Activated naive CD8-positive, alpha-beta T cell (primary cell): ENCODE results near the gene PTPRN2.

Experiments
- H3K27ac Mint-ChIP-seq: one replicate; pipeline ENCODE4 v1.8.0; 2021; ENCODE audit warnings: mixed read lengths
- H3K27me3 Mint-ChIP-seq: one replicate; pipeline ENCODE4 v1.8.0; 2021; ENCODE audit warnings: mixed read lengths
- H3K36me3 Mint-ChIP-seq: one replicate; pipeline ENCODE4 v1.8.0; 2021; ENCODE audit warnings: mixed read lengths
- H3K4me1 Mint-ChIP-seq: one replicate; pipeline ENCODE4 v1.8.0; 2021; ENCODE audit warnings: low read depth, mixed read lengths
- H3K4me3 Mint-ChIP-seq: one replicate; pipeline ENCODE4 v1.8.0; 2021; ENCODE audit warnings: mild to moderate bottlenecking, mixed read lengths
- H3K9me3 Mint-ChIP-seq: one replicate; pipeline ENCODE4 v1.8.0; 2021; ENCODE audit warnings: low read depth, mixed read lengths

The PTPRN2 gene

DNA sequence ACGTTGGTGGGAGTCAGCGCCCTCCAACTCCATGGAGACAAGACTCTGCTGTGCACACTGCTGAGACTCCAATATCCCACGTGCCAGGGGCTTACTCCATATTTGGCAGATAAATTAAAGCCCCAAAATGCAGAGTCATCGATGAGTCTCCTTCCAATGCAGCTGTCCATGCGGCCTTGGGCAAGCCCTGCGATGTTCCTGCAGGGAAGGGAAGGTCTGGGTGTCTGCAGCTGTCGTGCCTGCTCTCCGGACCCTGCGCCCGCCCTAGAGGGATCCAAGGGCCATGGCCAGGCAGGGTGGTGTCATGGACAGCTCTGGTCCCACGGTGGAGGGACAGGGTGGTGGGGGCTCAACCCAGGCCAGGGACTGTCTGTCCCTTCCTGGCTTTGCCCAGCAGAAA, 185.2 kb downstream of the PTPRN2 start:
- H3K9me3 Mint-ChIP-seq: peaks cover 7% of the 10 kb centered on the region
- H3K36me3 Mint-ChIP-seq: peaks cover 6% of the 10 kb centered on the region
- H3K27me3 Mint-ChIP-seq: no peaks in the 10 kb centered on the region
- H3K4me1 Mint-ChIP-seq: no peaks in the 10 kb centered on the region
- H3K4me3 Mint-ChIP-seq: no peak overlapping the region
- no peak overlapping the region for H3K27ac Mint-ChIP-seq

DNA sequence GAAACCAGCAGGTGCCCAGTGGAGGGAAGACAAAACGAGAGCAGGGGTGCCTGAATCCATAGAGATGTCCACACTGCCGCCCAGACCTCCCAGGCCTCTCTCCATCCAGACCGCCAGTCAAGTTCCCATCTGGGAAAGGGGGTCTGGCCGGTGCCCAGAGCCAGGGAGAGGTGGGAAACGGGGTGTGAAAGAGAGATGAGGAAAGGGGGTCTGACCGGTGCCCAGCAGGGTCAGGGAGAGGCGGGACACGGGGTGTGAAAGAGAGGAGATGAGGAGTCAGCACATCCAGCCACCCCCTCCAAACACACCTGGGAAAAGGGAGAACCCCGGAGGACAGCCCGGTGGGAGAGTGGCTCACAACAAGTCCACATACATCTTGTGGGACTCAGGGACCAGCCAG, 185.8 kb downstream of the PTPRN2 start:
- no peak overlapping the region for H3K4me3 Mint-ChIP-seq
- H3K9me3 Mint-ChIP-seq: peaks cover 7% of the 10 kb centered on the region
- peaks cover 6% of the 10 kb centered on the region for H3K36me3 Mint-ChIP-seq
- no peak overlapping the region for H3K27ac Mint-ChIP-seq
- no peaks in the 10 kb centered on the region for H3K4me1 Mint-ChIP-seq
- no peaks in the 10 kb centered on the region for H3K27me3 Mint-ChIP-seq

DNA sequence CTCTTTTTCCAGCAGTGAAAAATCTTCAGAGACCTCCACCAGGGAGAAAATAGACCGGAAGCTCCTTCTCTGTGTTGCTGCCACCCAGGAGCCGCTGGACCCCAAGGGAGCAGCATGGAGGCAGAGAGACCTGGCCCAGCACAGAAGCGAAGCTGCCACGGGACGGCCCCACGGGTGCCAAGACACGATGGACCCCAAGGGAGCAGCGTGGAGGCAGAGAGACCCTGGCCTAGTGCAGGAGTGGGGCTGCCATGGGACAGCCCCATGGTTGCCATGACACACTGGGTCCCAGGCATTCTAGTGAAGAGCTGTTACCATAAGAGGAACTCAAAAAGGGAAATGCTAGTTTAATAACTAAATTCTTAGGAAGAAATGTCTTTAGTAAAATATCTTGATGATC, 186.3 kb downstream of the PTPRN2 start:
- H3K9me3 Mint-ChIP-seq: peaks cover 7% of the 10 kb centered on the region
- no peak overlapping the region for H3K4me3 Mint-ChIP-seq
- peaks cover 6% of the 10 kb centered on the region for H3K36me3 Mint-ChIP-seq
- H3K27me3 Mint-ChIP-seq: no peaks in the 10 kb centered on the region
- no peak overlapping the region for H3K27ac Mint-ChIP-seq
- no peaks in the 10 kb centered on the region for H3K4me1 Mint-ChIP-seq

DNA sequence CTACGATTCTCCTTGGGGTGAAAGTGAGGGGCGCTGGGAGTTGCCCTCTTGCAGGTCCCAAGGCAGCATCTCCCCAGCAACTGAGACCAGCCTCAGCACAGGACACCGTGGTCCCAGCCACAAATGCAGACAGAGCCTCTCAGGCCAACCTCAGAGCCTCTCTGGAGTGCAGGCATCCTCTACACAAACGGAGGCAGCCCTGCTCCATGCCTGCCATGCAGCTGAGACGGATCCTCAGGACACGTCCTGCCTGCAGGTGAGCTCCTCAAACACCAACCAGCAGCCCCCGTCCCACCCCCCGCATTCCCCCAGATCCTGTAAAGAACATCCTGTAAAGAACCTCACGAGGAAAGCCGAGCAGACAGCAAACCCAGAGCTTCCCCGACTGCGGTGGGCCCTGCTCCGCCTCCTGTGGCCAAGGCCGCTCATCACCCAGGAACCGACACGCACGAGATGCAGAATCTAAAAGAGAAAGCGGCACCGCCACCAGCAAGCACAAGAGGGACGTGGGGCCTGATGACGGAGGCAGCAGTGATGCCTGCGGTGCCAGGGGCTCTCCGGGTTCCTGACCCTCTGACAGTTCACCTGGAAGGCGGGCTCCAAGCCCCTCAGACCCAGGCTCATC, 186.9 kb downstream of the PTPRN2 start:
- Mint-ChIP-seq H3K27me3 (no peaks in the 10 kb centered on the region), H3K9me3 (peaks cover 7% of the 10 kb centered on the region), H3K36me3 (peaks cover 6% of the 10 kb centered on the region), H3K4me3 (no peak overlapping the region), H3K27ac (no peak overlapping the region), H3K4me1 (no peaks in the 10 kb centered on the region)

DNA sequence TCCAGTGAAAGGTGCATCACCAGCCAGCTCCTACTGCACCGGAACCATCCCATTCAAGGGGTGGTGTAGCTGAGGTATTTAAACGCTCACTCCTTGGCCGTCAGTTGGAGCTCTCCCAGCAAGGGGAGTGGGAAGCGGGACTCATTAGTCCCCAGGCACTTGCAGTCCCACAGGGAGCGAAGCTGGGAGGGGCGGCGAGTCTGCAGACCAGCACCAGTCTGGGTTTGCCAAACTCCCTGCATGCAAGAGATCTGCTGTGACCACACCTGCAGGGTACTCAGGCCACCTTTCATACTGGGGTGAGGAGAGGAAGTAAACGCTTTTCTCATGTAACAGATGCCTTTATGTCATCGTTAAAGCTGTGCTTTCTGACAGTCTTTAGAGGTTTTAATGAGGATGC, 187.9 kb downstream of the PTPRN2 start:
- Mint-ChIP-seq H3K36me3 (peaks cover 6% of the 10 kb centered on the region), H3K27me3 (no peaks in the 10 kb centered on the region), H3K4me3 (no peak overlapping the region), H3K27ac (no peak overlapping the region), H3K4me1 (no peaks in the 10 kb centered on the region), H3K9me3 (peaks cover 7% of the 10 kb centered on the region)

DNA sequence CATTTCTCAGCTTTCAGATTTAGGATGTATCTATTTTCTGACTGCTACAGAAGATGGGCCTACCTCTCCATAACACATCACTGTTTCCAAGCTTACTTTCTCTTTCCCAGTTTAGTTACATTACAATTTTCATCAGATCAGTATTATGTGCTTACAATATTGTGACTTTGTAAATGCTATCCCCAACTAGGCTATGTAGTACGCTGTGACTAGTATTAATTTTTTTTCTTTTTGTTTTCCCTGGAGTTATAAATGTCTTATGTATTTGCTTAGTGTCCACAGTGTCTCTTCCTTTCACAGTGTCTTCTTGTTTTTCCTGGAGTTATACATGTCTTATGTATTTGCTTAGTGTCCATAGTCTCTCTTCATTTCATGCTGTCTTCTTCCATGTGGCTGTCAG, 188.9 kb downstream of the PTPRN2 start:
- Mint-ChIP-seq H3K36me3 (peaks cover 6% of the 10 kb centered on the region), H3K4me3 (no peak overlapping the region), H3K27me3 (no peaks in the 10 kb centered on the region), H3K27ac (no peak overlapping the region), H3K9me3 (peaks cover 7% of the 10 kb centered on the region), H3K4me1 (no peaks in the 10 kb centered on the region)

DNA sequence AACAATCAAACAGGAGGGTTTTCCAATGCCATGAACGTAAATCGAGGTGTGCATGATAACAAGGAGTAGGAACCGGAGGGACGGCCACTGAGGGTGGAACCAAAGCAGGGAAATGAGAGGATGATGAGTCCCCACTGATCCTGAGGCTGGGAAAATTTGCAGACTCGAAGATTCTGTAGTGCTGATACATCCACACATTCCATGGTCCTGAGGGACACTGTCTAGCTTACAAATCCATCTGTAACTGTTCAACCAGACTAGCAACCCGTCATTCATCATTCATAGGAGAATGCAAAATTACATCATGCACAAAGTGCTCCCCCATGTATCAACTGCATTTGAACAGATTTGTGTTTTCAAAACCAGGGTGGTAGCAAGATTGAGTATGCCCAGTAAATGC, 189.7 kb downstream of the PTPRN2 start:
- Mint-ChIP-seq H3K4me1 (no peaks in the 10 kb centered on the region), H3K4me3 (no peak overlapping the region), H3K27ac (no peak overlapping the region), H3K9me3 (peaks cover 7% of the 10 kb centered on the region), H3K36me3 (peaks cover 6% of the 10 kb centered on the region), H3K27me3 (no peaks in the 10 kb centered on the region)

DNA sequence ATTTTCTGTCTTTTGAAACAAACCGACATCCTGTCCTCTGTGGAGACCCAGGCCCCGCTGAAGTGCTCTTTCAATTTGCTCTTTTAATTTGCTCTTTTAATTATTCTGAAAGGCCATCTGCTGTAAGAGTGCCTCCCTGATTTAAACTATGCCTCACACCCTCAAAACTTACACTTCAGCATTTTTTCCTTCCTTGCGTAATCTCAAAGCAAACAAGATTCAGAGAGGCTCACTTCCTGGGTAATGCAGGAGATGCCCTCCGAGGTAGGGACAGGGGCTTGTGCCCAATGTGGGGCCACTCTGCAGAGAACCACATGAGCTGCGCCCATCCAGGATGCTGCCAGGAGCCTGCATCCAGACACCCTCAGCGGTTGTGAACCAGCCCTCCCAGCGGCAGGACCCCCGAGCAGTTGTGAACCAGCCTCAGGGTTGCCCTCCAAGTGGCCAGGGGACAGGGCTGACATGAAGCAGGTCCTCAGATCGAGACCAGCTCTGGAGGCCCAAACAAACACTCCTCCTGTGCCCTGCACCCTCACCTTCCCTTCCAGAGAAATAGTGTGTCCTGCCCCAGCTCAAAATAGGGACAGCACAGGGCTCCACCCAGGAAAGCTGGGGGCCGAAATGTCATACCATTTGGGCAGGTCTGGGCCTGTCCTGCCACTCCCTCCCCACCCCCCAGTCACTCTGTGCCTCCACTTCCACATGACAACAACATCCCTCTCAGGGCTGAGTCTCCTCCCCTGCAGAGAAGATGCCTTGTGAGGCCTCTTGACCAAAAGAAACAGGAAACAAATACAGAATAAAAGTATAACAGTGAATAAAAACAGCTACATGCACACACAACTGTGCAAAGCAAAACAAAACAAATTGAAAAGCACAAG, 190.4 kb downstream of the PTPRN2 start:
- H3K4me1 Mint-ChIP-seq: no peaks in the 10 kb centered on the region
- no peaks in the 10 kb centered on the region for H3K27me3 Mint-ChIP-seq
- peaks cover 7% of the 10 kb centered on the region for H3K9me3 Mint-ChIP-seq
- H3K27ac Mint-ChIP-seq: no peak overlapping the region
- H3K4me3 Mint-ChIP-seq: no peak overlapping the region
- peaks cover 6% of the 10 kb centered on the region for H3K36me3 Mint-ChIP-seq

DNA sequence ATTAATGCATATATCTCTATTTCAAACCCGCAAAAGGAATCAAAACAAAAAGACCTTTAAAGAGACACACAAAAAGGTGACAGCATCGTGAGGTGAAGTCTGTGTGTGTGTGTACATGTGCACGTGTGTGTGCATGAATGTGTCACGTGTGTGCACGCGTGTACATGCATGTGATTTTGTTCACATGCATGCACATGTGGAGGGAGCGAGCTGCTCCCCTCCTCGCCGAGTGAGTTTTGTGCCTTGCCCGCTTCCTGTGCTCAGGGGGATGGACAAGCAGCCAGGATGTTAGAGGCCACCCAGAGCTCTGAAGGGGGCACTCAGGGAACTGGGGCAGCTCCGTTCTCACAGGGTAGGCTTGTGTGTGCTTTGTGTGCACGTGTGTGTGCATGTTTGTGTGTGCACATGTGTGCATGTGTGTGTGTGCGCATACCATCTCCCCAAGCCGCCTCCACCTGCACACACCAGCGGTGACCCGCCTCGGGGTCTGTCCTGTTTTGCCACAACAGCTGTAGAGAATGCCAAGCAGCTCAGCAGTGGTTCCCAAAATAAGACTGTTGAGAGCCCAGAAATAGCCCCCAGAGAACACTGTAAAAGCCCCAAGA, 191.2 kb downstream of the PTPRN2 start:
- no peak overlapping the region for H3K27ac Mint-ChIP-seq
- H3K36me3 Mint-ChIP-seq: peaks cover 6% of the 10 kb centered on the region
- no peaks in the 10 kb centered on the region for H3K4me1 Mint-ChIP-seq
- H3K4me3 Mint-ChIP-seq: no peak overlapping the region
- peaks cover 7% of the 10 kb centered on the region for H3K9me3 Mint-ChIP-seq
- no peaks in the 10 kb centered on the region for H3K27me3 Mint-ChIP-seq

DNA sequence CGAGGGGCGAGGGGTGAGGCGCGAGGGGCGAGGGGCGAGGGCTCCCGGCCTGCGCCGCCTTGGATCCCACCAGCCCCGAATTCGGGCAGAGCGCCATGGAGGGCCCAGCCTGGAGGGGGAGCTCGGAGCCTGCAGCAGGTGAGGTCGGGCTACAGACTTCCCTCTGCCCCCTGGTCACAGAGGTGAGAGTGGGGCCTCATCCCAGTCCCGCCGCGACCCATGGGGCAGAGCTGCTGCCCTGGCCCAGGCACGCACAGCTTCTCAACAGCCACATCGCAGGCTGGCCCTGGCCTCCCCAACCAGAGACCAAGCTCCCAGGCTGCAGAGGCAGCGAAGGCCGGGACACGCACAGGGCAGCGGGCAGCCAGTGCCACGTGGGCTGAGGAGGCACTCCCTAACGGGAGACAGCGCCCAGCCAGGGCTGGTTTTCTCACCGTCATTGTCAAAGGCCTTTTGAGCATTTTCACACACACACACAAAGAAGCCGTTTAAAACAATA, 191.8 kb downstream of the PTPRN2 start:
- H3K27me3 Mint-ChIP-seq: no peaks in the 10 kb centered on the region
- H3K27ac Mint-ChIP-seq: no peak overlapping the region
- no peaks in the 10 kb centered on the region for H3K4me1 Mint-ChIP-seq
- peaks cover 7% of the 10 kb centered on the region for H3K9me3 Mint-ChIP-seq
- H3K36me3 Mint-ChIP-seq: peaks cover 6% of the 10 kb centered on the region
- no peak overlapping the region for H3K4me3 Mint-ChIP-seq

DNA sequence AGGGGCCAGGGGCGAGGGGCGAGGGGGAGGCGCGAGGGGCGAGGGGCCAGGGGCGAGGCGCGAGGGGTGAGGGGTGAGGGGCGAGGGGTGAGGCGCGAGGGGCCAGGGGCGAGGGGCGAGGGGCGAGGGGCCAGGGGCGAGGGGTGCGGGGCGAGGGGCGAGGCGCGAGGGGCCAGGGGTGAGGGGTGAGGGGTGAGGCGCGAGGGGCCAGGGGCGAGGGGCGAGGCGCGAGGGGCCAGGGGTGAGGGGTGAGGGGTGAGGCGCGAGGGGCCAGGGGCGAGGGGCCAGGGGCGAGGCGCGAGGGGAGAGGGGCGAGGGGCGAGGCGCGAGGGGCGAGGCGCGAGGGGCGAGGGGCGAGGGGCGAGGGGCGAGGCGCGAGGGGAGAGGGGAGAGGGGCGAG, 192.3 kb downstream of the PTPRN2 start:
- H3K9me3 Mint-ChIP-seq: peaks cover 7% of the 10 kb centered on the region

DNA sequence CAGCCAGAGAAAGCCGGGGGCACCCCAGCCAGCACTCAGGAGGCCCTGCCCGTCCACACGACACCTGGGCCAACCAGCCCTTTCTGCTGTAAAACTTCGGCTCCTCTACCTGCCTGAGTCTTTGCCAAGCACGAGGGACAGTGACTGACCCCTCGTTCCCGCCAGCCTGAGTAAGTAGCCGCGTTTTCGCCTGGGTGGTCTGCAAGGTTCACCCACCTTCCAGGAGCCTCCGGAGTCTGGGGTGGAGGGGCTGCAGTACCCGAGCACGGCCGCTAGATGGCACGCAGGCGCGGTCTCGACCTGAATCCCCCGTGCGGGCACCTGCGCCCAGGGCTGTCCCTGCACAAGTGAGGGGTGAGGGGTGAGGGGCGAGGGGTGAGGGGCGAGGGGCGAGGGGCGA, 192.7 kb downstream of the PTPRN2 start:
- no peaks in the 10 kb centered on the region for H3K4me1 Mint-ChIP-seq
- peaks cover 6% of the 10 kb centered on the region for H3K36me3 Mint-ChIP-seq
- no peak overlapping the region for H3K27ac Mint-ChIP-seq
- peaks cover 7% of the 10 kb centered on the region for H3K9me3 Mint-ChIP-seq
- no peaks in the 10 kb centered on the region for H3K27me3 Mint-ChIP-seq
- no peak overlapping the region for H3K4me3 Mint-ChIP-seq

More for the DNA sequence above, 192.3 kb downstream of the PTPRN2 start:
- no peak overlapping the region for H3K27ac Mint-ChIP-seq
- peaks cover 6% of the 10 kb centered on the region for H3K36me3 Mint-ChIP-seq
- no peaks in the 10 kb centered on the region for H3K4me1 Mint-ChIP-seq
- no peaks in the 10 kb centered on the region for H3K27me3 Mint-ChIP-seq
- H3K4me3 Mint-ChIP-seq: no peak overlapping the region

DNA sequence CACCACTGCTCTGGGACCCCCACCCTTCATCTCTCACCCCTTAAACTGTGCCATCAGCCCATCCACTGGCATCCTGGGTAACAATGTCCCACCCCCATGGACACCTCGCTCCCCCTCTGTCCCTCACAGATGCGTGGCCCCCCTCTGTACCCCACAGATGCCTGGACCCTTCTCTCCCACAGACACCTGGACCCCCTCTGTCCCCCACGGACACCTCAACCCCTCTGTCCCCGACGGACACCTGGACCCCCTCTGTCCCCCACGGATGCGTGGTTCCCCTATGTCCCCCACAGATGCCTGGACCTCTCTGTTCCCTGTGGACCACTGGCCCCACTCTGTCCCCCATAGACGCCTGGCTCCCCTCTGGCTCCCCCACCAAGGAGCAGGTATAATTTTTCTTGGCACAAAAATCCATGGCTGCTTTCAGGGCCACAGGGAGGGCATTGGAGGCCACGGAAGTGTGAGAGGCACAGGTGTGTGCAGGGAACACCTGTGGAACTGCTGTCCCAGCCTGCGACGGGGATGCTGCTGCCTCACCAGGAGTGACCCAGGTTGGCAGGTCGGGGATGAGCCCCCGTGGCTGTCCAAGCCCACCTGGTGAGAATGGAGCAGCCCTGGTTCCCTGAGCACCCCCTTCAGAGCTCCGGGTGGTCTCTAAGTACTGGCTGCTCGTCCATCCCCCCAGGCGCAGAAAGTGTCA, 193.5 kb downstream of the PTPRN2 start:
- Mint-ChIP-seq H3K27ac (no peak overlapping the region), H3K4me3 (no peak overlapping the region), H3K36me3 (peaks cover 6% of the 10 kb centered on the region), H3K9me3 (peaks cover 7% of the 10 kb centered on the region), H3K27me3 (no peaks in the 10 kb centered on the region), H3K4me1 (no peaks in the 10 kb centered on the region)

DNA sequence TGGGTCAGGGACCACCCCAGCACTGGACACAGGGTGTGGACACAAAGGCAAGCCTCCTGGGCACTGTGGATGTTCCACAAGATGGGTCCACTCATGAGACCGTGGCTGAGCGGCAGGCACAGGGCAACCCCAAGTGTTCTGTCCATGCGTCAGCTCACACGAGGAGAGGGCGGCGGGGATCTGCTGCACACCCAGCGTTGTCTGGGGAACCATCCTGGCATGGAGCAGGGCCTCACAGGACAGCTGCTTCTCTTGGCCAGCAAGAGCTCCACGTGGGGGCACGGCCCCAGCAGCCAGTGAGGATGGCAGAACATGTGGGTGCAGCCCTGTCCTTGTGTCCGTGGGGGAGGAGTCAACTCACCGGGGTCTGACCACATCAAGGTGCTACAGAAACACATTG, 195.4 kb downstream of the PTPRN2 start:
- Mint-ChIP-seq H3K36me3 (no peaks in the 10 kb centered on the region), H3K27ac (no peak overlapping the region), H3K27me3 (no peaks in the 10 kb centered on the region), H3K9me3 (no peaks in the 10 kb centered on the region), H3K4me1 (no peaks in the 10 kb centered on the region), H3K4me3 (no peak overlapping the region)

DNA sequence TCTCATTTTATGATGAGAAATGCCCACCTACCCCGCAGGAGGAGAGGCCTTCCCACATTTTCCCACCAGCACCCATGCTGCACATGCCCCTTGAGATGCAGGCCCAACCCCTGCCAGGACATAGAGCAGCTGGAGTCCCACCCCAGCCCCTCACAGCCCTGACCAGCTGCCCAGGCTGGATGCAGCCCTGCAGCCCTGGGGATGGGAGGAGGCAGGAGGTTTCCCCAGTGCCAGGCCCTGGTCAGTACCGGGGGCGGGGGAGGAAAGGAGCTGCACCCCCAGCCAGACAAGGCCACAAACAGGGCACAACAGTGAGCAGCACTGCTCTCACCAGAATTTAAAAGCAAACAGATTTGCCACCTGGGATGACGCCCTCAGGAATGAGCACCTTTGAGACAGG, 196.1 kb downstream of the PTPRN2 start:
- no peaks in the 10 kb centered on the region for H3K27me3 Mint-ChIP-seq
- H3K36me3 Mint-ChIP-seq: no peaks in the 10 kb centered on the region
- H3K9me3 Mint-ChIP-seq: no peaks in the 10 kb centered on the region
- H3K4me1 Mint-ChIP-seq: no peaks in the 10 kb centered on the region
- H3K27ac Mint-ChIP-seq: no peak overlapping the region
- H3K4me3 Mint-ChIP-seq: no peak overlapping the region
